AML-193 (cell line): ENCODE measurements around the gene PDCD10.

Experiments used
- DNase-seq, 2 experiments: peaks; one replicate each; lab custom pipeline; 2025; lab: John Stamatoyannopoulos, UW

PDCD10 gene

DNA sequence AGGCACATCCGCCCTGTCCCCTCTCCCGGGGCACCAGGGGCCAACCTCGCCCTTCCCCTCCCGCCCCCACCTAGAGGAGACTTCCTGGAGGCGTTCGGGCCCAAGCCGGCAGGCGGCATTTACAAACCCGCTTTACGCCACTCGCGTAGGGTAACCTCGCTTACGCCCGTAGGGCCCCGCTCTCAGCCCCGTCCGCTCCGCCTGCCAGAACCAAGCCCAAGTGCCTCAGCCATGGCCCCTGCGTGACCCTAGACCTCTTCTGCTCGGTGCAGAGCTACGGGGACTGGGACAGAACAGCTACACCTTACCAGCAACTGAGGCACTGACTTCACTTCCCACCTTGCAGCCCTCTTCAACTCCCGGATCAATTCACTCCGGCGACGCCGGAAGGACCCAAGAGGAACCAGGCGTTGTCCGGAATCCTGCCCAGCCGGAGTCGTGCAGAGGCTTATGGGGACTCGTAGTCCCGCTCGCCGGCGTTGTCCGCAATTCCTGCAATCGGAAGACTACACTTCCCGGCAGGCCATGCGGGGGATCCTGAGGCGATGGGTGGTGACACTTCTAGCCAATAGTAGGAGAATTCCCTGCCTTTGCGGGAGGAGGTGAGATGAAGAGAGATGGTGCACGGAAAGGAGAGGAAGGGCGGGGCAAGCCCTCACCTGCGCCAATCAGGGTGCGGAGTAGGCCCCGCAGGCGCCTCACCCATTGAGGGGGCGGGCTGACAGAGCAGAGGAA, at the start of gene PDCD10:
Gene PDCD10, minus strand, starts transcription at position 395 of the 735 bp plus-strand sequence. CDS start 14,735 bp downstream, outside the sequence.
- peak; percentile 99 to 100 for DNase-seq

DNA sequence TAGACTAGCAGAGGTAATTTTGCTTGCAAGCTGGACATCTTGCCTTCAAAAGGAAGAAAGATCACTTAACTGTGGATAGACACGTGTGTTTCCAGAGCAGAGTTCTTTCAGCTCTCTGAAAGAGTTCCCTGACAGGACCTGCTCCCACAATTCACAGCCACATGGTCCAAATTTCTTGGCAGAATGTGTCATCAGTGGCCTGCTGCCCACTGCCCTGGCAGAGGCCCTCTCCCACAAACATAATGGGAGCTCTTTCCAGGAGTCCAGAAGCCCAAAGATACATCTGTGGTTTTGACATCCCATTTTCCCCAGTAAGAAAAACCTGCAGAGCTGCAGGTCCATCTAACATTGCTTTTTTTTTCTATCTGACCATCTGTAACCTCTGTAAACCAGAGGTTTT, 49.1 kb upstream of the PDCD10 start:
- no peak for DNase-seq

DNA sequence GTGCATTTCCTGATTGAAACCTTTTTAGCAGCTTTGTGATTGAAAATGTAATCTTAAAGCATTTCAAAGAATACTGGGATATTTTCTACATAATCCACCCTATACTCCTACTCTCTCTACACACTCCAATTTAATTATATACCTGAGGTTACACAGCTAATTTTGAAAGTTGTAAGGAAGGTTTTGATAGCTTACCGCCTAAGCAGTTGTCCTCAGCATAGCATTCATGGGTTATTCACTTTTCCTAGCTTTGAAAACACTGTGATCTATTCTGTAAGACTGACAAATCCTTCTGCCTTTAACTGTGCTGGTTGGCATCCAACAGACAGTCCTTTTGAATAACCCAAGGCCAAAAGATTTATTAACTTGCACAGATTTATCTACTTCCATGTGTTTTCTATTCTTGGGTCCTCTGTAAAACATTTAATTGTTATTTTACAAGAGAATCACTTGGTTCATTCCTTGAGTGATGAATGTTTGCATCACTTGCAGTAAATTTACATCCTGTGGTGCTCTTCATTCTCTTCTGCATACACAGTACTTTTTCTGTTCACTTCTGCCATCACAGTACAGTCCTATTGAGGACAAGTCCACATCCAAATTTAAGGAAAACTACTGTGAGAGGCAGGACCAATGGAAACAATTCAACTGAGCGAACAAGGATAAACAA, 45.7 kb upstream of the PDCD10 start:
- DNase-seq: no peak

DNA sequence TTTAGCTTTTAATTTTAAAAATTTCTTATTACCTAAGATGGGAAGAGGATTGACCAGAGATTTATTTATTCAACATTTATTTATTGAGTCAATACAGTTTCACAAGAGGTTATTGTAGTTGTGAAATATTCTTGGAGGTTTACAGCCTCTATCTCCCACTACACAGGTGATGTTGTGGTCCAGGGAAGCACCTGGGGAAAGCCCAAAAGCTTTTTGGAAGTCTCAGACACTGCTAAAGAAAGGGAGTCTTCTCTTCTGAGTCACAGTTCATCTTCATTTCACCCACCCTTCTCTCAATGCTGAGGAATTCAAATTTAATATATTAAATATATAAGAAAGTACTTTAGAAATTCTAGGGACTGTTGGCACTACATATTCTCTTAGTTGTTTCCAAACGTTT, 42.7 kb upstream of the PDCD10 start:
- no peak for DNase-seq

DNA sequence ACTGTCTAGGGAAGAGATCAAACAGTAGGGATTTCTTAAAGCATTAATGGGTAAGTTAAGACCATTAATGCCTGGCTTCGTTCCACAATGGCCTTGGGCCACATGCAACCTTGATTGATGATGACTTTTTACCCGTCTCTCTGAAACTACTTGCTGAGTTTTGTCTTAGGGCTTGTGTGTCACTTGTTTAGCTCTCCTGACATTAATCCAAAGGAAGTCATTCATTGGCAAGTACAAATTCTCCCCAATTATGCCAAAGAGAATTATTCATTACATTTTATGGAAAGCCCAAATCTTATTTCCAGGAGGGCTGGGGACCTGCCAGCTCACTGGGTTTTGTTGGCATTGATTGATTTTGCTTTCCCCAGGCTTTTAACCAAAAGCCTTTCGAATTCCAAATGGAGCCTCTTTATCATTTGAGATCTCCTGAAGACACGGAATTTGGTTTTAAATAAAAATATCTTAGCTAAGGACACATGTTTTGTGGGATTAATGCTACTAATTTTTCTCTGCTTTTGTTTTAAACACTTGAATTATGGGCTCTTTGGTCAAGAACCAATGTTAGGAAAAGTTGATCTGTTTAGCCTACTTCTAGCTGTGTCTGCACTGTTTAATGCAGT, 41.5 kb upstream of the PDCD10 start:
- no peak for DNase-seq

DNA sequence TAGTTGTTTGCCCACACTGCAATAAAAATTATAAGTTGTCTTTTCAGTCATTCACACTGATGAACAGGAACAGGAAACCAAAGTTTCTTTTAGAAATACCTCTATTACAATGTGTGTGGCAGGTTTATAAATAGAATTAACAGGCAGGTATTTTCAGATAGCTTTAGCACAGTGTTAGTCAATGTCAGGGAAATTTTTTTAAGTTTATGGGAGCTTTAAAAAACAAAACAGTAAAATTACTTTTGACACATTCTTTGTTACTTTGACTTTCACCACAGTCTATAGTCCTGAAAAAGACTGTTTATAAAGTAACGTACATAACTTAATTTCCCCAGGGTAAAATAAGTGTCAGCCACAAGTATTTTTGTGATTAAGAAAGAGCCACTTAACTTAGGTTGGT, 38.9 kb upstream of the PDCD10 start:
- DNase-seq: no peak

DNA sequence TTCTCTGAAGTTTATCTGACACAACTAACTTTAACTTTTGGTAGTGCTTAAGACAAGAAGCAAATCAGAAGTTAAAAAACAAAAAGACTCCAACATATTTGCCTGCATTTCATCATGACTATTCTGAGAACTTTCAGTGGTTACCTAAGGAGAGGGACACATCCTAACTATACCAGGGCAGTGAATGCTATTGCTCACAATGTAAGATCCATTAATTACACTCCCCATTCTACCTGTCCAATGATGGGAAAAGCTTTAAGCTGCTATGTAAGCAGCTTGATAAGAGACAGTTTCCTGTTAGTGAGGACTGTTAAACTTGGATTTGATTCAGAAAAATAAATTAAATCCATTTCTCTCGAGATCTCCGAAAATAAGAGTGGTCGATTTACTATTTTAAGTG, 38.3 kb upstream of the PDCD10 start:
- no peak for DNase-seq

DNA sequence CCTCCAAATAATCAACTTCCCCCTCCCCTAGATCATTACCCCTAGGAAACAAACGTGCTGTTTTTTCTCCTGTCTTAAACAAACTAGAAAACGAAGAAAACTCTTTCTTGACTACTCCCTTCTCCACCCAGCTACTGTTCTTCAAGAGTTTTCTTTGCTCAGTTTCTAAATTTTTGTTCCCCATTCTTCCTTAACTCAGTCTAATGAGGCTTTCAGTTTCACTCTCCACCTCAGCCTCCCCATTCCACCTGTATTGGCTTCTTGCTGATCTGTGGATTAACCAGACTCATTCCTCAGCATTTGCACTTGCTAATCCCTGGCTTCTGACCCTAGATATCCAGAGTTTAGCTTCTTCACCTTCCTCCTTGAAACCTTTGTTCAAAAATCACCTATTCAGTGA, 27.6 kb upstream of the PDCD10 start:
- DNase-seq: no peak

DNA sequence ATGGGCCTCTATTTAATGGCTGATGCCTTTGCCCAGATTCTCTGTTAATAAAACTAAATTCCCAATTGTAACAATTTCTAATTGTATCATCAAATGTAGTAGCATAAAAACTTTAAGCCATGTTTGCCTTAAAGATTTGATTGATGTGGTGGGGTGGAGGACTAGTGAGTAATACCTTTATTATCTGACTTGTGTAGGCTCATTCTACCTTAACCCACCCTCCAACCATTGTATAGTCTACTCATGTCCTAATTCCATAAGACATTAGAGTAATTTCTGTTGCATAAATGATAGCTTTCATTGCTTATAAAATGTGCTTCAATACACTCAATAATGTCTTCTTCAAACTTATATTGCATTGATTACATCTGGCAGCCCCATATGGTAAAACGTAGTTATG, 26.6 kb upstream of the PDCD10 start:
- no peak for DNase-seq

DNA sequence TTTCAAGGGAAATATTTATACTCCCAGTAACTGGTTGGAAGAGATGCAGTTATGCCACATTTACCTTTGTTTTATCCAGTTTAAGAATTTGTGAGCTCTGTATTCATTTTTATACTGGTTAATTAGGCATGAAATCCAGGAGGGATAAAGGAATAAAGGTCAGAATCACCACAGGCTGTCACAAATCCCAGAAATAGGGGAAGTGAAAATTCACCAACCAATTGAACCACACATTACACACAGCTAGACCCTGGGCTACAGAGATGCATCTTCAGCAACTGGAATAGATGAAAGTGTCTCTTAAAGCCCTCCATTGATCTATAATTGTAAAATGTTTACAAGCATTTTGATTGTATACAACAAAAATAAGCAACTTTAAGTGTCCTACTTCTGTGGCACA, 19.4 kb upstream of the PDCD10 start:
- no peak for DNase-seq

DNA sequence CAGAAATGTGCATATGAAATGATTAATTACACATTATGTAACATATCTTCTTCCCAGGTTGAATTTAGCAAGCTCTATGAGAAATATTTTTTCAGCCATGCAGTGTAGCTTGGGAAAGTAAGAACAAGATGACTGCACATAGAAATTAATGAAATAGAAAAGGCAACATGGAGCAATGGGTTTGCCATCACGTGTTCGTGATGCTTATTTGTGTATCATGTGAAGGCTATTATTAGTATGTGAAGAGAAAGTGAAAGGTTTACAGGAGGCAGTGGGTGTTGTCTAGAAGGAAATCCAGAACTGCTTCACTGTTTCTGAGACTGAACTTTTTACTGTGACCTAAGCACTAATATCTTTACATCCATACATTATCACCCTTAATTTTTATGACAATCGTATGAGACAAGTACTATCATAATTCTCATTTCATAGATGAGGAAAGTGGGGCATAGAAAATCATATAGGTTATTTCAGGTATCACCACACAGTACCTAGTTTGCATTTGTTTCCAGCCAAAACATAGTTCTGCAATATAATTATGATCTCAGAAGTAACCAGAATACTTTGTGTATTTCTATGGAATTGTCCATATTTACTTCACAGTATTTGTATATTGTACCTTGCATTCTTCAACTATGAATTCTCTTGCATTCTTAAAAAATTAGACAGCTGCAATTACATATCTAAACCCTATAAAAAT, 15.7 kb upstream of the PDCD10 start:
- no peak for DNase-seq

DNA sequence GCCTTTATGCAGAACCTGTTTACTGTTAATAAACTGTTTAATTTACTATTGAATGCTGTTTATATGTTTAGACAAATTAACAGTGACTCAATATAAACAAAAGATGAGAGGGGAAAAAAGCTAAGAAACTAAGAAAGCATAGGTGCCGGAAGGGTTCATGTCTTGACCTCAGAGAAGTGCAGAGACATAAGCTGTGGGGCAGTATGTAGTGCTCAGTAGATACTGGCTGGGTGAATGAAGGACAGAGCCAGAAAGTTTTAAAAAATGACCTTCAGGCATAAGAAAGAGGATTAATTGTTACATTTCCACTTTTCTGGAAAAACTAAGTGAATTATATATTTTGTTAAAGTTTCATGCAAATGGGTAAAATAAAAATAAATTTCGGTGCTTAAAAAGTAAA, 15.0 kb upstream of the PDCD10 start:
- no peak for DNase-seq

DNA sequence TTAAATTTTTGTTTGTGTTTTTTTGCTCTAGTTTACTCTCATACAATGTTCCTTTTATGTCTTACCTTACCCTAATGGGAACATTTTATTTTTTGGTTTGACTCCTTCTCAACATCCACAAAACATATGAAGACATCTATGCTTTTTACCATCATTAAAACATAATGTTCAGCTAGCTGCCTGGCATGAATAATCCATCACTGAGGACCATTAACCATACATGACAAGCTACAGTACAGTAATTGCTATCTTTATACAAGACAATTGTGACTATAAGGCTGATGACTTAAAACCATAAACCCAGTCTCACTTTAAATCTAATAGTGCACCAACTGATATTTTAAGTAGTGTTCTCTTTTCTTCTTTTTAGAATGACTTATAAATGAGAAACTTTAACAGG, 14.5 kb upstream of the PDCD10 start:
- no peak for DNase-seq

DNA sequence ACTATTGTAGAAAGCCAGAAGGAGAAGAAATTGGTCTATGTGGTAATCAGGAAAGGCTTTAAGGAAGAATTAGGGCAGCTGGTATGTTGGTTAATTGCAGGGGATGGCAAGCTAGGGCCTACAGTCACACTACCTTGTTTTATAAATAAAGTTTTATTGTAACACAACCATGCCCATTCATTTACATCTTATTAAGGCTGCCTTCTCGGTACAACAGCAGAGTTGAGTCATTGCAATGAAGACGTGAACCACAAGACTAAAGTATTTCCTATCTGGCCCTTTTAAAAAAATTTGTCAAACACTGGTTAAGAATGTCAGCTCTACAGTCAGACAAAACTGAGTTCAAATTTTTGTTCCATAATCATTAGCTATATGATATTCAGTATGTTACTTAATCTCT, 9.1 kb upstream of the PDCD10 start:
- DNase-seq: peak; percentile 50 to 68

DNA sequence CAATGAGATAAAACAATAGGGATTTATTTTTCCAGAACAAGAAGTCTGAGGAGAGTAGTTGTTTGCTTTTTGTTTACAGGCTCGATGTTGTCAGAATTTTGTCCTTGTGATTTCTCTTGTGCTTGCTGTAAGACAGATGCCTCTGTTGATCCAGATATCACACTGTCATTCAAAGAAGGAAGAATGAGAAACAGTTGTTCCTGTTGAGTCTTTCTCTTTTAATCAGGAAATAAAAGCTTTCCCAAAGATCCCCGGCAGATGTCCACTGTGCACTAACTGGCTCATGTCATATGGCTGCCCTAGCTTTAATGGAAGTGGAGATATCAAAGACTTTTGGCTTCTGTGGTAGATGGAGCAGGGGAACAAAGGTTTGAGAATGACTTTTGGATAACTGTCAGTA, 7.6 kb upstream of the PDCD10 start:
- DNase-seq: no peak

DNA sequence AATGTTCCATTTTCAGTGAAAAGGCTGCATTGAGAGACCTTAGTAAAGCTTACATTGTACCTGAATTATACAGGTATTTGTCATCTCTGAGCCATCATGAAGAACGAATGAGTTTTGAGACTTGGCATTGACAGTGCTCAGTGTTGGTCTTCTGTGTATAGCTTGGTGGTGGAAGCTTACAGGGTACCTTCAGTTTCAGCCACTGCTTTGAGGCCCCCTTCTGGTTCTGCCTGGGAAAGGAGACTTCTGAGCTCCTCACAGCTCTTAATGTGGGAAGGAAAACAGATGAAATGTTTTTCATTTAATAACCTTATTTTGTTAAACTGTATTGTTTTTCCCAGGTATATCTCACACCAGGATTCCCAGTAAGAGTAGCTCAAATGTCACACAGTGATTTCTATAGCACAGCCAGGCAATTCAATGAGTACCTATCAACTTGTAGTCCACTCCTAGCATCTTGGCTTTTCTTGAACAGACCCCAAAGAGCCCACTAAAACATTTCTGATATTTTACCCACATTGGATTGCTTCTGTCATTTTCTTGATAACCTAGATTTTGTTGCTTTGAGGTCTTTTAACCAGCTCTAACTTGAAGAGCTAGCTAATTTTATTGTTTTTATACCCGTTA, 6.4 kb upstream of the PDCD10 start:
- peak; percentile 59 to 67 for DNase-seq

DNA sequence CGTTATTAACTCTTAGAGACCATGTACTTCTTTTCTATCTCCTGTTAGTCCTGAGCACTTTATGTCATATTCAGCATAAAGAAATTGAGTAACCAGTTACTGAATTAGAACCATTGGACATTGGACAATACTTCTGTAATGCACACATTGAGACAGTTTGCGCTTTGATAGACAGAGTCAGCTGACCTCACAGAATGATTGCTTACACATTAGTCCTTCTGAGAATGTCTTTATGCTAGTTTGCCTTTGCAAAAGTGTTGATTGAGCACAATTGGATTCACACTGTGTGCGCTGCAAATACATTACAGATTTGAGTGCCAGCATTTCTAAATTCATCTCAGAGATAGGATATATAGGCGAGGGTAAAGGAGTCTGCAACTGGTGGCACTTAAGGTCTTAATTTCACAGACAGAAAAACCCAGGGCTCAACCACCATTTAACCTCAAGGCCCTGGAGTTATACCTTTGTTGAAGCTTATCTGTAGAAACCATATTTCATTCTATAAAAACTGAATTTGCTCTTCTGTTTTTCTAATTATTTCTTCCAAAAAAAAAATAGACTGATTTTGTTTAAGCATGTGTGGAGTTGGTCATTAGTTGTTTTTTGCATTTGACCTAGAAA, 4.6 kb upstream of the PDCD10 start:
- no peak for DNase-seq

DNA sequence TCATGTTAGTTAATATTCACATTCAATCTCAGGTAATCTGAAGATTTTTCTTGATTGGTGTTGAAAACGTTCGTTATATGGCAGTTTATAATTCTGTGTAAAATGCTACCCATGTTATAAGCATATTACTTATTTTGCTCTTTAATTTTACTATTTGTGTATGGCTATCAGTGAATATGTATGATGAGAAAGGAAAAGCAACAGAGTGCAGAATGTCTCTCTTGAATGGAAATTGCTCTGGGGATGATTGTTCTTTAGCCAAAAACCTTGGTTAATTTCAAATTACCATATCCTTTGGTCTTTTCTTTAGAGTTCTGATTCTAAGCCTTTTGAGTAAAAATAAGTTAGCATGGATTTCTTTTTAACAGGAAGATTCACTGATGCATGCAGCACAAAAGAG, 3.3 kb upstream of the PDCD10 start:
- DNase-seq: no peak

DNA sequence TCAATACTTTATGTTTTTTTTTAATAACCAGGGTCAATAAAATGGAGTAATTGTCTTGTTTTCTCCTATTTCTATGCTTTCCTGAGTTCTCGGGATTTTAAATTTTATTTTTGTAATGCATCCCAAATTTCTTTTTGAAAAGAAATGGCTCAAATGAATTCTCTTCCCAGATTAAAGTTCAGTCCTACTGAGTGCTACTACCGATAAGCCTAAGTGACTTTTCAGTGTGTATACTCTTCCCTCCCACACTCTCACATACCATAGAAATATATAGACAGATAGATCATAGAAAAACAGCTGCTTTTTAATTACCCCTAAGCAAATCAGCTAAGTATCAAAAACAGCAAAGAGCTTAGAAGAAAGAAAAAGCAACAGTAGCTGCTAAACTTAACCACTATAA, 2.3 kb upstream of the PDCD10 start:
- no peak for DNase-seq

DNA sequence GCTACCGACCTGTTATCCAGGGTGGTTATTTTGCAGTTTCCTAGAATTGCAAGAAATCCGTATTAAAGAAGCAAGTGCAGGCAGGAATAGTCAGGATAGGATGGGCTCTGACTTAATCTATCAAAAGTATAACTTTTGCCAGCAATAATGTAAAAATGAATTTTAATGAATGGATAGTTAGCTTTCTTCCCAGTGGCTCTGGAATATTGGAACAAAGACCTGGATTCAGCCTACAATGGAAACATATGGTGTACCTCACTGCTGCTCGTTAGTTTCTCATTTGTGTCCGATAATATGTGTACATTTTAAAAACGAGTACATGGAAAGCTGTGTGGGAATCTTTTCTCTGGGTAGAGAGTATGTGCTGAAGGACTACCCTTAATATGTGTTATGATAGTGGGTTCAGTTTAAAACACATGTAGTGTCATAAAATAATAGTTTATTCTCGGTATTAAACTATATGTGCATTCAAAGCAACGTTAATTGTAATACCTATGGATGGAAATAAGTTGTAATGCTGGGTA, 1.6 kb upstream of the PDCD10 start:
- DNase-seq: no peak
